Fibroblast of pulmonary artery (primary cell): ENCODE measurements around the gene NKAIN4.

Source experiments
- DNase-seq: peaks from one replicate; pipeline ENCODE4 v3.0.0-alpha.2; 2010; ENCODE audit warnings: low read depth
- H3K4me3 ChIP-seq: replicated peaks from 2 replicates; pipeline ENCODE4 v1.5.1; 2011; ENCODE audit warnings: low read depth, mild to moderate bottlenecking, control low read depth, low read length, moderate library complexity
- CTCF ChIP-seq: IDR thresholded peaks from 2 replicates; pipeline ENCODE4 v1.5.1; 2011; ENCODE audit warnings: mild to moderate bottlenecking, control low read depth, low read length, inconsistent platforms; ENCODE audit errors: missing control alignments

The NKAIN4 gene

GRCh38 chr20:63254232-63254605 is at the start of gene NKAIN4:
Gene NKAIN4, minus strand, starts transcription at chr20:63254463. Its CDS starts 13 bp downstream, at chr20:63254450.
- no peak for DNase-seq
- no peak for TF ChIP-seq CTCF
- H3K4me3 ChIP-seq, result no peak within 1 kb of the TSS

- no peak for TF ChIP-seq CTCF
- no peak overlapping the region for H3K4me3 ChIP-seq
Measured at GRCh38 chr20:63303095-63303666, 48.9 kb upstream of the NKAIN4 start.

GRCh38 chr20:63301671-63302070 is 47.4 kb upstream of the NKAIN4 start:
- no peak overlapping the region for H3K4me3 ChIP-seq
- no peak for DNase-seq
- TF ChIP-seq CTCF, result no peak

More at GRCh38 chr20:63303095-63303666, 48.9 kb upstream of the NKAIN4 start:
- no peak for DNase-seq

- no peak overlapping the region for H3K4me3 ChIP-seq
- DNase-seq, result no peak
- TF ChIP-seq CTCF, result no peak
Measured at GRCh38 chr20:63298731-63299312, 44.6 kb upstream of the NKAIN4 start.

GRCh38 chr20:63297796-63298572 is 43.7 kb upstream of the NKAIN4 start:
- TF ChIP-seq CTCF, result no peak
- no peak for DNase-seq
- H3K4me3 ChIP-seq, result no peak overlapping the region

GRCh38 chr20:63297371-63297781 is 43.1 kb upstream of the NKAIN4 start:
- DNase-seq, result no peak
- no peak overlapping the region for H3K4me3 ChIP-seq
- TF ChIP-seq CTCF, result no peak
